ENCODE measurements around the gene ATP2B1.

ATP2B1 gene

DNA sequence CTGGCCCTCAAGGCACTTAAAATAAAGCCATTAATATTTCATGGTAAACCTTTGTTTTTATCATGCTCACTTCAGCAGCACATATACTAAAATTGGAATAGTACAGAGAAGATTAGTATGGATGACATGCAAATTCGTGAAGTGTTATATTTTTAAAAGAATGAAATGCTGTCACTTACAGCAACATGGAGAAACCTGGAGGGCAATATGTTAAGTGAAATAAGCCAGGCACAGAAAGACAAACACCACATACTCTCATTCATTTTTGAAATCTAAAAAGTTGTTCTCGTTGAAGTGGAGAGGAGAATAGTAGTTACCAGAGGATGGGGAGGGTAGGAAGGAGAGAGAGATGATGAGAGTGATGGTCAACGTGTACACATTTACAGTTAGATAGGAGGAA, 45.4 kb upstream of the ATP2B1 start:
- Histone ChIP-seq H3K4me3 (ENCODE audit: low read depth, low read length) (no peak overlapping the region), H3K27ac (ENCODE audit: extremely low read depth, low read depth, low read length) (no peak overlapping the region), H3K9me3 (ENCODE audit: control insufficient read depth, insufficient read depth, low read depth, low read length) (no peaks in the 10 kb centered on the region), H3K4me1 (ENCODE audit: control insufficient read depth, insufficient read depth, low read length) (no peaks in the 10 kb centered on the region), H3K36me3 (ENCODE audit: control insufficient read depth in 2 of 2, insufficient read depth in 1 of 2, low read length in 2 of 2) (no peaks in the 10 kb centered on the region)
- ChIA-PET POLR2A (no interaction called here), CTCF (no interaction called here)
- TF ChIP-seq ZNF529 (tag by site-specific recombination; IDR thresholded peaks at IDR 0.05; ENCODE audit: insufficient replicate concordance) (no peak), ZFP69B (tag by site-specific recombination; IDR thresholded peaks at IDR 0.05) (no peak), ZNF214 (tag by site-specific recombination; IDR thresholded peaks at IDR 0.05; ENCODE audit: borderline replicate concordance) (no peak), ZFP3 (tag by site-specific recombination; IDR thresholded peaks at IDR 0.05; ENCODE audit: low read depth) (no peak), ZBTB44 (tag by site-specific recombination; IDR thresholded peaks at IDR 0.05) (no peak), ZNF37A (tag by site-specific recombination; IDR thresholded peaks at IDR 0.05) (no peak), ZNF555 (tag by site-specific recombination; conservative IDR thresholded peaks at IDR 0.05) (no peak), ZNF624 (tag by site-specific recombination; IDR thresholded peaks at IDR 0.05) (no peak)
- TF ChIP-seq, protein P1, sequence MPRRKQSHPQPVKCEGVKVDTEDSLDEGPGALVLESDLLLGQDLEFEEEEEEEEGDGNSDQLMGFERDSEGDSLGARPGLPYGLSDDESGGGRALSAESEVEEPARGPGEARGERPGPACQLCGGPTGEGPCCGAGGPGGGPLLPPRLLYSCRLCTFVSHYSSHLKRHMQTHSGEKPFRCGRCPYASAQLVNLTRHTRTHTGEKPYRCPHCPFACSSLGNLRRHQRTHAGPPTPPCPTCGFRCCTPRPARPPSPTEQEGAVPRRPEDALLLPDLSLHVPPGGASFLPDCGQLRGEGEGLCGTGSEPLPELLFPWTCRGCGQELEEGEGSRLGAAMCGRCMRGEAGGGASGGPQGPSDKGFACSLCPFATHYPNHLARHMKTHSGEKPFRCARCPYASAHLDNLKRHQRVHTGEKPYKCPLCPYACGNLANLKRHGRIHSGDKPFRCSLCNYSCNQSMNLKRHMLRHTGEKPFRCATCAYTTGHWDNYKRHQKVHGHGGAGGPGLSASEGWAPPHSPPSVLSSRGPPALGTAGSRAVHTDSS (tag by site-specific recombination; IDR thresholded peaks at IDR 0.05), result no peak
- TF ChIP-seq, protein P2, sequence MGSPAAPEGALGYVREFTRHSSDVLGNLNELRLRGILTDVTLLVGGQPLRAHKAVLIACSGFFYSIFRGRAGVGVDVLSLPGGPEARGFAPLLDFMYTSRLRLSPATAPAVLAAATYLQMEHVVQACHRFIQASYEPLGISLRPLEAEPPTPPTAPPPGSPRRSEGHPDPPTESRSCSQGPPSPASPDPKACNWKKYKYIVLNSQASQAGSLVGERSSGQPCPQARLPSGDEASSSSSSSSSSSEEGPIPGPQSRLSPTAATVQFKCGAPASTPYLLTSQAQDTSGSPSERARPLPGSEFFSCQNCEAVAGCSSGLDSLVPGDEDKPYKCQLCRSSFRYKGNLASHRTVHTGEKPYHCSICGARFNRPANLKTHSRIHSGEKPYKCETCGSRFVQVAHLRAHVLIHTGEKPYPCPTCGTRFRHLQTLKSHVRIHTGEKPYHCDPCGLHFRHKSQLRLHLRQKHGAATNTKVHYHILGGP (tag by site-specific recombination; IDR thresholded peaks at IDR 0.05), result no peak

DNA sequence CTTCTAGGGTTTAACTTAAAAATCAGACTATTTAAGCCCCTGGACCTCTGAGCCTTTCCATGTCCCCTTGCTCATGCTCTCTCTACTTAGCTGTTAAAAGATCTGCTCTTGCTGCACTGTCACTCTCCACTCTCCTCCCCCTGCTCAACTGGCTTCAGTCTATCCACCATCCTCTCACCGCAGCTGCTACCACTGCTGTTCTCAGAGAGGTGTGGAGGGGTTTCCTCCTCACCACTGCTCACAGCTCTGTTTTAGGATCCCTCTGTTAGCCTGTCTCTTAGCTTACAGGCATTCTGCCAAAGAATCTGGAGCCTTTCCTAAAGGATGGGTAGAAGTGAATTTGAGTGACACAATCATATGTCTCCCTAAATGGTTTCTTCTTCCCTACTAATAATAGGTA, 43.7 kb upstream of the ATP2B1 start:
- Histone ChIP-seq H3K27ac (ENCODE audit: extremely low read depth, low read depth, low read length) (no peak overlapping the region), H3K4me1 (ENCODE audit: control insufficient read depth, insufficient read depth, low read length) (no peaks in the 10 kb centered on the region), H3K9me3 (ENCODE audit: control insufficient read depth, insufficient read depth, low read depth, low read length) (no peaks in the 10 kb centered on the region), H3K4me3 (ENCODE audit: low read depth, low read length) (no peak overlapping the region), H3K36me3 (ENCODE audit: control insufficient read depth in 2 of 2, insufficient read depth in 1 of 2, low read length in 2 of 2) (no peaks in the 10 kb centered on the region)
- CTCF ChIA-PET, result no interaction called here
- POLR2A ChIA-PET, result no interaction called here
- TF ChIP-seq ZNF132 (tag by site-specific recombination; IDR thresholded peaks at IDR 0.05; ENCODE audit: borderline replicate concordance) (no peak), GLIS2 (tag by site-specific recombination; IDR thresholded peaks at IDR 0.05) (no peak), ZNF629 (tag by site-specific recombination; IDR thresholded peaks at IDR 0.05) (no peak), ZNF433 (tag by site-specific recombination; IDR thresholded peaks at IDR 0.05; ENCODE audit: low read depth) (no peak), ZNF776 (tag by site-specific recombination; IDR thresholded peaks at IDR 0.05; ENCODE audit: borderline replicate concordance) (no peak), ZNF621 (tag by site-specific recombination; IDR thresholded peaks at IDR 0.05) (no peak), ZBTB20 (tag by site-specific recombination; IDR thresholded peaks at IDR 0.05) (no peak), ZNF830 (tag by site-specific recombination; IDR thresholded peaks at IDR 0.05; ENCODE audit: low read depth) (no peak), PRDM1 (tag by site-specific recombination; IDR thresholded peaks at IDR 0.05) (no peak), ZNF473 (tag by site-specific recombination; IDR thresholded peaks at IDR 0.05) (no peak), ZNF394 (tag by site-specific recombination; IDR thresholded peaks at IDR 0.05; ENCODE audit: borderline replicate concordance) (no peak), SP7 (tag by site-specific recombination; IDR thresholded peaks at IDR 0.05) (no peak)
- TF ChIP-seq, protein P3, sequence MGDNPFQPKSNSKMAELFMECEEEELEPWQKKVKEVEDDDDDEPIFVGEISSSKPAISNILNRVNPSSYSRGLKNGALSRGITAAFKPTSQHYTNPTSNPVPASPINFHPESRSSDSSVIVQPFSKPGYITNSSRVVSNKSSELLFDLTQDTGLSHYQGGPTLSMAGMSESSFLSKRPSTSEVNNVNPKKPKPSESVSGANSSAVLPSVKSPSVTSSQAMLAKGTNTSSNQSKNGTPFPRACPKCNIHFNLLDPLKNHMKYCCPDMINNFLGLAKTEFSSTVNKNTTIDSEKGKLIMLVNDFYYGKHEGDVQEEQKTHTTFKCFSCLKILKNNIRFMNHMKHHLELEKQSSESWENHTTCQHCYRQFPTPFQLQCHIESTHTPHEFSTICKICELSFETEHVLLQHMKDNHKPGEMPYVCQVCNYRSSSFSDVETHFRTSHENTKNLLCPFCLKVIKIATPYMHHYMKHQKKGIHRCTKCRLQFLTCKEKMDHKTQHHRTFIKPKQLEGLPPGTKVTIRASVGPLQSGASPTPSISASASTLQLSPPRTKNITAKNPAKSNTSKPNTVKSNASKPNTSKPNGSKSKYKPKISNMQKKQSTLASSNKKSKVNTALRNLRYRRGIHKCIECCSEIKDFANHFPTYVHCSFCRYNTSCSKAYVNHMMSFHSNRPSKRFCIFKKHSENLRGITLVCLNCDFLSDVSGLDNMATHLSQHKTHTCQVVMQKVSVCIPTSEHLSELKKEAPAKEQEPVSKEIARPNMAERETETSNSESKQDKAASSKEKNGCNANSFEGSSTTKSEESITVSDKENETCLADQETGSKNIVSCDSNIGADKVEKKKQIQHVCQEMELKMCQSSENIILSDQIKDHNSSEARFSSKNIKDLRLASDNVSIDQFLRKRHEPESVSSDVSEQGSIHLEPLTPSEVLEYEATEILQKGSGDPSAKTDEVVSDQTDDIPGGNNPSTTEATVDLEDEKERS (tag by site-specific recombination; IDR thresholded peaks at IDR 0.05), result no peak
- TF ChIP-seq, protein P4, sequence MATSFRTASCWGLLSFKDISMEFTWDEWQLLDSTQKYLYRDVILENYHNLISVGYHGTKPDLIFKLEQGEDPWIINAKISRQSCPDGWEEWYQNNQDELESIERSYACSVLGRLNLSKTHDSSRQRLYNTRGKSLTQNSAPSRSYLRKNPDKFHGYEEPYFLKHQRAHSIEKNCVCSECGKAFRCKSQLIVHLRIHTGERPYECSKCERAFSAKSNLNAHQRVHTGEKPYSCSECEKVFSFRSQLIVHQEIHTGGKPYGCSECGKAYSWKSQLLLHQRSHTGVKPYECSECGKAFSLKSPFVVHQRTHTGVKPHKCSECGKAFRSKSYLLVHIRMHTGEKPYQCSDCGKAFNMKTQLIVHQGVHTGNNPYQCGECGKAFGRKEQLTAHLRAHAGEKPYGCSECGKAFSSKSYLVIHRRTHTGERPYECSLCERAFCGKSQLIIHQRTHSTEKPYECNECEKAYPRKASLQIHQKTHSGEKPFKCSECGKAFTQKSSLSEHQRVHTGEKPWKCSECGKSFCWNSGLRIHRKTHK (tag by site-specific recombination; IDR thresholded peaks at IDR 0.05), result no peak
- TF ChIP-seq, protein P5, sequence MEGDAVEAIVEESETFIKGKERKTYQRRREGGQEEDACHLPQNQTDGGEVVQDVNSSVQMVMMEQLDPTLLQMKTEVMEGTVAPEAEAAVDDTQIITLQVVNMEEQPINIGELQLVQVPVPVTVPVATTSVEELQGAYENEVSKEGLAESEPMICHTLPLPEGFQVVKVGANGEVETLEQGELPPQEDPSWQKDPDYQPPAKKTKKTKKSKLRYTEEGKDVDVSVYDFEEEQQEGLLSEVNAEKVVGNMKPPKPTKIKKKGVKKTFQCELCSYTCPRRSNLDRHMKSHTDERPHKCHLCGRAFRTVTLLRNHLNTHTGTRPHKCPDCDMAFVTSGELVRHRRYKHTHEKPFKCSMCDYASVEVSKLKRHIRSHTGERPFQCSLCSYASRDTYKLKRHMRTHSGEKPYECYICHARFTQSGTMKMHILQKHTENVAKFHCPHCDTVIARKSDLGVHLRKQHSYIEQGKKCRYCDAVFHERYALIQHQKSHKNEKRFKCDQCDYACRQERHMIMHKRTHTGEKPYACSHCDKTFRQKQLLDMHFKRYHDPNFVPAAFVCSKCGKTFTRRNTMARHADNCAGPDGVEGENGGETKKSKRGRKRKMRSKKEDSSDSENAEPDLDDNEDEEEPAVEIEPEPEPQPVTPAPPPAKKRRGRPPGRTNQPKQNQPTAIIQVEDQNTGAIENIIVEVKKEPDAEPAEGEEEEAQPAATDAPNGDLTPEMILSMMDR (tag by site-specific recombination; IDR thresholded peaks at IDR 0.05), result no peak

Measured in HEK293 (cell line).